Gastroesophageal sphincter (tissue), 4 donors: Measurements from ENCODE around the gene PMF1. TPM values are rescaled to one million over a fixed set of nuclear protein-coding genes. Genes with fewer than 3 reads are reported as not detected.
"Not testable (repeated sequence)": the region's sequence is repeated elsewhere in the genome, so short reads cannot be mapped to it uniquely, and the experiment has no call there.

Experiments
- ATAC-seq: fragments of 150-250 bp; one replicate; pipeline ENCODE4 v1.9.1; 2016; ENCODE audit warnings: mild to moderate bottlenecking, moderate library complexity
- H3K27ac ChIP-seq, 4 donors: fragments of 200-600 bp; sonication (generic) in 3 of 4; 1 replicate in 3 of 4; 2 replicates in 1 of 4; pipeline ENCODE4 v1.5.1; 2016 to 2019
- H3K27me3 ChIP-seq: fragments of 200-600 bp; sonication (generic); one replicate; pipeline ENCODE4 v1.5.1; 2019
- H3K36me3 ChIP-seq, 2 donors: fragments of 200-600 bp; sonication (generic); one replicate each; pipeline ENCODE4 v1.5.1; 2019; ENCODE audit warnings: control low read depth in 1 of 2
- H3K4me1 ChIP-seq, 3 donors: fragments of 200-600 bp; sonication (generic); 1 replicate in 2 of 3; 2 replicates in 1 of 3; pipeline ENCODE4 v1.5.1; 2016 to 2019; ENCODE audit warnings: control low read depth in 2 of 3
- H3K4me3 ChIP-seq, 2 donors: fragments of 200-600 bp; sonication (generic); one replicate each; pipeline ENCODE4 v1.5.1; 2019; ENCODE audit warnings: mild to moderate bottlenecking in 1 of 2, moderate library complexity in 1 of 2
- H3K9me3 ChIP-seq, 3 donors: fragments of 200-600 bp; sonication (generic); one replicate each; pipeline ENCODE4 v1.5.1; 2017 to 2019; ENCODE audit warnings: control low read depth in 2 of 3
- CTCF ChIP-seq, 4 experiments: fragments of 200-600 bp in 2 of 4; fragments of 450-650 bp in 2 of 4; sonication (generic) in 1 of 4; IDR thresholded peaks; one replicate each; pipeline ENCODE4 v1.5.1; 2017 to 2019; ENCODE audit warnings: antibody characterized with exemption in 4 of 4, mild to moderate bottlenecking in 2 of 4, moderate library complexity in 2 of 4
- EP300 ChIP-seq: sonication (generic); formaldehyde crosslinking; IDR thresholded peaks from one replicate; pipeline ENCODE4 v1.6.1; 2017; ENCODE audit warnings: antibody characterized with exemption, mild to moderate bottlenecking
- POLR2A ChIP-seq, 2 donors: fragments of 450-650 bp; IDR thresholded peaks; one replicate each; pipeline ENCODE4 v1.6.1; 2017; ENCODE audit warnings: antibody characterized with exemption in 2 of 2, mild to moderate bottlenecking in 2 of 2, moderate library complexity in 1 of 2
- POLR2AphosphoS5 ChIP-seq: sonication (generic); formaldehyde crosslinking; IDR thresholded peaks from one replicate; pipeline ENCODE4 v1.6.1; 2017; ENCODE audit warnings: antibody characterized with exemption
- WGBS, 2 donors: methylation state at CpG; one replicate each; pipeline ENCODE4 v1.1.5; 2018; ENCODE audit warnings: low coverage in 1 of 2; 5-methylcytosine and 5-hydroxymethylcytosine counted together
- total RNA-seq, 4 donors: library from RNA; depleted of rRNA; stranded (reverse); fragments of >200 nt; gene quantifications; one replicate each; pipeline ENCODE4 v1.1.0, GENCODE V29; 2016

Gene PMF1
- total RNA-seq, 4 donors from 2014 or later, result 49.3 to 58.9 (median 51.8) TPM

DNA sequence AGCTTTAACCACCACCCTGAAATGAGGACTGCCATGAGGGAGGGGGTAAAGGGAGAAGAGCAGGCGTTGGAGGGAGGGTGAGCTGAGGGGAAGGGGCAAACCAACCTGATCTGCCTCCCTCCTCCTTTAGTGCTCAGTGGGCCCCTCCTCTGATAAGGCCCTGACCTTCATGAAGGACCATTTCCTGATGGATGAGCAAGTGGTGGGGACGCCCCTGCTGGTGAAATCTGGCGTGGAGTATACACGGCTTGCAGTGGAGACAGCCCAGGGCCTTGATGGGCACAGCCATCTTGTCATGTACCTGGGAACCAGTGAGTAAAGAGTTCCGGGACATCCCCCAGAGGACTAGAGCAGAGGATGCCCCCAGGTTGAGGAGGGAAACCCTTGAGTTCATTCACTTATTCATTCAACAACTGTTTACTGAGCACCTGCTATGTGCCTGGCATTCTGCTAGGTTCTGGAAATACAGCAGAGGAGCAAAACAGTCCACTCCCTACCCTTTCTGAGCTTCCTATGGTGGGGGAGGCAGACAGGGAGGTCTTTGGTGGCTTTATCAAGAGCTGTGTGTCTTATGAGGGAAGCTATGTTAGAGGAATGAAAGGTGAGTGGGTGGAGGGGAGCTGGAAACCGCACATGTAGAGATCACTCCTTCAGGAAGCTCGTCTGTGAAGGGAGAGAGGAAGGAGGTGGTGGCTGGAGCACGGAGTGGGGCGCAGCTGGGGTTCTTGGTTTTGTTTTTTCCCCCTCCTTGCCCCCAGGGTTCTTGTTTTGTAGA is 39.9 kb upstream of the PMF1 start:
- Histone ChIP-seq H3K36me3 (peaks cover 0 to 24% of the 10 kb centered on the region in 2 donors), H3K27ac (no peak overlapping the region), H3K27me3 (no peaks in the 10 kb centered on the region), H3K4me3 (no peak overlapping the region), H3K4me1 (no peaks in the 10 kb centered on the region), H3K9me3 (no peaks in the 10 kb centered on the region)
- ATAC-seq, result no peak
- TF ChIP-seq EP300 (no peak), CTCF (IDR thresholded peaks at IDR 0.05) (no peak), POLR2A (IDR thresholded peaks at IDR 0.05) (no peak), POLR2AphosphoS5 (no peak)
- 77 to 83% methylated on average over 1 to 5 of the region's 9 CpGs for WGBS, 2 donors

- Histone ChIP-seq H3K9me3 (no peaks in the 10 kb centered on the region), H3K4me3 (no peak overlapping the region), H3K36me3 (peaks cover 0 to 24% of the 10 kb centered on the region in 2 donors), H3K4me1 (no peaks in the 10 kb centered on the region), H3K27me3 (peaks cover 5% of the 10 kb centered on the region), H3K27ac (no peak overlapping the region)
- TF ChIP-seq POLR2A (IDR thresholded peaks at IDR 0.05) (no peak), CTCF (IDR thresholded peaks at IDR 0.05) (no peak), POLR2AphosphoS5 (no peak)
- no CpG with 5 or more reads among the region's 12 CpGs for WGBS, 2 donors
- ATAC-seq, result no peak
Observed at GRCh38 chr1:156176610-156177210, 36.1 kb upstream of the PMF1 start.

DNA sequence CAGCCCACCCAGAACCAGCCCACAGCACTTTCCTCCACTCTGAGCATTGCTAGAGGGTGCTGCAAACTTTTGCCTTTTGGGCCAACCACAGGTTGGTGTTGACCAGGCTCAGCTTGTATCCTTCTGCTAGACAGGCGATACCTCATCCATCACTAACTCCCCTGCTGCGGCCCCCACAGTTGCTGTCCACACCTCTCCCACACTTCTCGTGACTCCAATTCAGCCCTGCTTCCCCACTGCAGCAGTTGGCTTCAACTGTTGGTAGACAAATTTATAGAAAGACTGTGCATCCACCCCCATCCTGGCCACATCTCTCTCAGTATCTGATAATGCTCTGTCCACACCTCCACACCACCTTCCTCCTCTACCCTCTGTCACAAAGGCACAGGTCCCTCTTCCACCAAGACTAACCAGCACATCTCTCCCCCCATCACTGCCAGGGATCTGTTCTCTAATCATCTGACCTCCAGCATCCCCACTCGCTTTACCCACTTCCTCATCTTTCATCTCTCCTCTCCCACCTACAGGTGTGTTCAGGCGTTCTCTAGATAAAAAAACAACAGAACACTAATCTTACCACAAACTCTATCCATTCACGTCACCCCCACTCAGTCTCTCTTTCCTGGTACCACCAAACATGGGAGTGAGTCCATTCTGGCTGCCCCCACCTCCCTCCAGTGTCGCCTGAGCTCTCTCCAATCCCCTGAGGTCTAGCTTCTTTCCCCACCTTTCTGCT is 34.7 kb upstream of the PMF1 start:
- H3K4me1 ChIP-seq, result no peaks in the 10 kb centered on the region
- H3K27ac ChIP-seq, result no peak overlapping the region
- TF ChIP-seq POLR2A (IDR thresholded peaks at IDR 0.05), result no peak
- no peak for TF ChIP-seq POLR2AphosphoS5
- TF ChIP-seq EP300, result no peak
- TF ChIP-seq CTCF (IDR thresholded peaks at IDR 0.05), result no peak
- H3K4me3 ChIP-seq, result no peak overlapping the region
- no peak for ATAC-seq
- peaks cover 0 to 24% of the 10 kb centered on the region in 2 donors for H3K36me3 ChIP-seq
- WGBS, 2 donors, result 78 to 83% methylated on average over 6 to 7 of the region's 7 CpGs
- H3K9me3 ChIP-seq, result no peaks in the 10 kb centered on the region
- peaks cover 5% of the 10 kb centered on the region for H3K27me3 ChIP-seq

DNA sequence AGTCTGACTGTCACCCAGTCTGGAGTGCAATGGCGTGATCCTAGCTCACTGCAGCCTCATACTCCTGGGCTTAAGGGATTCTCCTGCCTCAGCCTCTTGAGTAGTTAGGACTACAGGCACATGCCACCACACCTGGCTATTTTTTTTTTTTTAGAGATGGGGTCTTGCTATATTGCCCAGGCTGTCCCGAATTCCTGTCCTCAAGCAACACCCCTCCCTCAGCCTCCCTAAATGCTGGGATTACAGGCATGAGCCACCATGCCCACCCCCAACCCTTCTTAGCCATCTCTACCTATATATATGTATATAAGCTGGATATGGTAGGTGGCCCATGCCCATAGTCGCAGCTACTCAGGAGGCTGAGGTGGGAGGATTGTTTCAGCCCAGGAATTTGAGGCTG is 32.3 kb upstream of the PMF1 start:
- ATAC-seq, result no peak
- H3K4me3 ChIP-seq, result no peak overlapping the region

GRCh38 chr1:156181391-156181924 is 31.3 kb upstream of the PMF1 start:
- ATAC-seq, H3K4me1 ChIP-seq: not testable (repeated sequence)
- WGBS, 2 donors, result 29 to 35% methylated on average over 4 to 8 of the region's 8 CpGs

More for the DNA sequence above, 32.3 kb upstream of the PMF1 start:
- H3K4me1 ChIP-seq, result no peaks in the 10 kb centered on the region
- H3K27me3 ChIP-seq, result peaks cover 5% of the 10 kb centered on the region
- whole genome bisulfite sequencing, 2 donors, result 100% methylated on average over 2 to 3 of the region's 3 CpGs
- TF ChIP-seq EP300 (no peak), POLR2A (IDR thresholded peaks at IDR 0.05) (no peak), POLR2AphosphoS5 (no peak), CTCF (IDR thresholded peaks at IDR 0.05) (no peak)
- H3K36me3 ChIP-seq, result peaks cover 0 to 14% of the 10 kb centered on the region in 2 donors
- no peaks in the 10 kb centered on the region for H3K9me3 ChIP-seq
- H3K27ac ChIP-seq, result no peak overlapping the region

DNA sequence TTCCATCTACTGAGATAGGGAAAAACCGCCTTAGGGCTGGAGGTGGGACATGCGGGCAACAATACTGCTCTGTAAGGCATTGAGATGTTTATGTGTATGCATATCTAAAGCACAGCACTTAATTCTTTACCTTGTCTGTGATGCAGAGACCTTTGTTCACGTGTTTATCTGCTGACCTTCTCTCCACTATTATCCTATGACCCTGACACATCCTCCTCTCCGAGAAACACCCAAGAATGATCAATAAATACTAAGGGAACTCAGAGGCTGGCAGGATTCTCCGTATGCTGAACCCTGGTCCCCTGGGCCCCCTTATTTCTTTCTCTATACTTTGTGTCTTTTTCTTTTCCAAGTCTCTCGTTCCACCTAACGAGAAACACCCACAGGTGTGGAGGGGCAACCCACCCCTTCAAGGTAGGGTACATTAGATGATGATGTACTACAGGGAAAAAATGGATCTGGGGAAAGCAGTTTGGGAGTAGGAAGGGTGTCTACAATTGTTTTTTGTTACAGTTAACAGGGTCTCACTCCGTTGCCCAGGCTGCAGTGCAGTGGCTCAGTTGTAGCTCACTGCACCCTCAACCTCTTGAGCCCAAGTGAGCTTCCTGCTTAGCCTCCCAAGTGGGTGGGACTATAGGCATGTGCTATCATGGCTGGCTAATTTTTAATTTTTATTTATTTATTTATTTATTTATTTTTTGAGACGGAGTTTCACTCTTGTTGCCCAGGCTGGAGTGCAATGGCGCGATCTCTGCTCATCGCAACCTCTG is 30.6 kb upstream of the PMF1 start:
- H3K27ac ChIP-seq, H3K4me1 ChIP-seq, ATAC-seq, H3K9me3 ChIP-seq, H3K36me3 ChIP-seq, H3K27me3 ChIP-seq, H3K4me3 ChIP-seq: not testable (repeated sequence)
- 59 to 81% methylated on average over 7 to 9 of the region's 12 CpGs for WGBS, 2 donors

More at GRCh38 chr1:156181391-156181924, 31.3 kb upstream of the PMF1 start:
- not testable (repeated sequence) for H3K4me3 ChIP-seq, H3K27me3 ChIP-seq, H3K9me3 ChIP-seq, H3K27ac ChIP-seq, H3K36me3 ChIP-seq

DNA sequence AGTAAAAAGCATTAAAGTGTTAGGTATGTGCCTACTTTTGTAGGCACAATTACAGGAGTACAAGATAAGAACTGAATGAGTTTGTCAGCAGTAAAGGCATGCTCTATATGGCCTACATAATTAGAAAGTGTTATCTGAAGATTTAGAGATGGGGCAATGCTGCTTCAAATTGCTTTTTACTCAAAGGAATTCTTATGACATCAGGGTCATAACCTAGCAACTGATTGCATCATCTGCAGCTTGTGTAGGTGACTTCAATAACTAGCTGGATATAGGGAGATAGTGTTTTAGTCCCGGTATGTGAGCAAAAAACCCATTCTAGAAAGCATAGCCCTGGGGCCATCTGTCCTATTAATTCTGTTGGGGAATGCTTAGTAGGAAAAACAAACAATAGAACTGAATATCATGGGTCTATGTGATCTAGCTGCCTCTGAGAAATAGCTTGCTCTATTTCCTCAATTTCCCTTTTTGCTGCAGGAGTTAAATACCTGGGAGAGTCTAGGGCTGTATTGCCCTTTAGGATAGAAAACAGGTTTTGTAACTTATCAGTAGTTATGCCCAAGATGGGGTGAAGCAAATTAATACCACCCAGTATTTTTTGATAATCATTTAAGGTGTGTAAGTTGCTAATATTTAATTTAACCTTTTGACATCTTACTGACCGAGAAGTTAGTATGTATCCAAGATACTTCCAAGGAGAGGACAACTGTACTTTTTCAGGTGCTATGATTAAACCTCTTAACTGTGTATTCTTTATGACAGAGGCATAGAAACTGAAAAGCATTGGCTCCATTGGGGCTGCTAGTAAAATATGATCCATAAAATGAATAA is 26.2 kb upstream of the PMF1 start:
- not testable (repeated sequence) for H3K9me3 ChIP-seq, H3K27me3 ChIP-seq, H3K4me3 ChIP-seq, H3K27ac ChIP-seq, H3K4me1 ChIP-seq, ATAC-seq, H3K36me3 ChIP-seq
- 81 to 88% methylated on average over 1 to 2 of the region's 2 CpGs for WGBS, 2 donors
